ENCODE measurements around the gene TBCD.

TBCD gene

GRCh38 chr17:82887255-82888164 is 135.6 kb downstream of the TBCD start:
- DNase-seq (ENCODE audit: low read depth in 2 of 2): no peak

GRCh38 chr17:82888583-82889495 is 137.0 kb downstream of the TBCD start:
- DNase-seq (ENCODE audit: low read depth in 2 of 2): no peak

GRCh38 chr17:82889496-82890338 is 137.9 kb downstream of the TBCD start:
- DNase-seq (ENCODE audit: low read depth in 2 of 2): no peak

- DNase-seq (ENCODE audit: low read depth in 2 of 2): no peak
These were observed 138.5 kb downstream of the TBCD start for GRCh38 chr17:82890339-82890730.

- DNase-seq (ENCODE audit: low read depth in 2 of 2): no peak
These were observed 139.2 kb downstream of the TBCD start for GRCh38 chr17:82890926-82891678.

GRCh38 chr17:82891911-82892310 is 140.0 kb downstream of the TBCD start:
- DNase-seq (ENCODE audit: low read depth in 2 of 2): no peak

- peak in 1 of 2 donors; percentile 54 for DNase-seq (ENCODE audit: low read depth in 2 of 2)
These were observed 141.2 kb downstream of the TBCD start for GRCh38 chr17:82892899-82893565.

GRCh38 chr17:82893779-82894178 is 141.9 kb downstream of the TBCD start:
- no peak for DNase-seq (ENCODE audit: low read depth in 2 of 2)

- no peak for DNase-seq (ENCODE audit: low read depth in 2 of 2)
These were observed 142.5 kb downstream of the TBCD start for GRCh38 chr17:82894389-82894788.

- no peak for DNase-seq (ENCODE audit: low read depth in 2 of 2)
These were observed 143.2 kb downstream of the TBCD start for GRCh38 chr17:82895087-82895486.

- DNase-seq (ENCODE audit: low read depth in 2 of 2): no peak
These were observed 144.5 kb downstream of the TBCD start for GRCh38 chr17:82896071-82897000.

GRCh38 chr17:82897514-82898249 is 145.8 kb downstream of the TBCD start:
- no peak for DNase-seq (ENCODE audit: low read depth in 2 of 2)

- DNase-seq (ENCODE audit: low read depth in 2 of 2): no peak
These were observed 147.2 kb downstream of the TBCD start for GRCh38 chr17:82898976-82899514.

- no peak for DNase-seq (ENCODE audit: low read depth in 2 of 2)
These were observed 148.1 kb downstream of the TBCD start for GRCh38 chr17:82899941-82900340.

- no peak for DNase-seq (ENCODE audit: low read depth in 2 of 2)
These were observed 148.9 kb downstream of the TBCD start for GRCh38 chr17:82900741-82901140.

GRCh38 chr17:82901356-82901755 is 149.5 kb downstream of the TBCD start:
- no peak for DNase-seq (ENCODE audit: low read depth in 2 of 2)

GRCh38 chr17:82901856-82902255 is 150.0 kb downstream of the TBCD start:
- DNase-seq (ENCODE audit: low read depth in 2 of 2): no peak
